CD4-positive, CD25-positive, alpha-beta regulatory T cell (primary cell): ENCODE data around the gene LIMS2. TPM values are rescaled to one million over a fixed set of nuclear protein-coding genes. Genes with fewer than 3 reads are reported as not detected.
A peak's percentile ranks its signal among the peaks of the same experiment; 100 is the strongest.

Experiments used
- ATAC-seq, 2 donors: fragments of 150-1000 bp; cut with Tn5 transposase; one replicate each; pipeline ENCODE4 v1.10.0; 2021; ENCODE audit warnings: low read depth in 2 of 2, moderate number of reproducible peaks in 2 of 2, moderate library complexity in 1 of 2
- DNase-seq, 3 donors: peaks; one replicate each; pipeline versions ENCODE4 v3.0.0 to v3.0.0-alpha.2; 2012 to 2022; ENCODE audit warnings: mixed read lengths in 1 of 3
- H3K27ac ChIP-seq: one replicate; pipeline ENCODE4 v1.7.0; 2013; ENCODE audit warnings: mild to moderate bottlenecking, low read length; ENCODE audit not compliant: insufficient read depth, poor library complexity, severe bottlenecking
- H3K27me3 ChIP-seq: one replicate; pipeline ENCODE4 v1.7.0; 2013; ENCODE audit warnings: low read length; ENCODE audit not compliant: control insufficient read depth, insufficient read depth
- H3K36me3 ChIP-seq: one replicate; pipeline ENCODE4 v1.7.0; 2013; ENCODE audit warnings: mild to moderate bottlenecking, low read length, moderate library complexity; ENCODE audit not compliant: control insufficient read depth, insufficient read depth
- H3K4me1 ChIP-seq: 2 replicates; pipeline ENCODE4 v1.7.0; 2013; ENCODE audit warnings: mild to moderate bottlenecking, low read length; ENCODE audit not compliant: insufficient read depth, control insufficient read depth, poor library complexity, severe bottlenecking
- H3K4me3 ChIP-seq: one replicate; pipeline ENCODE4 v1.7.0; 2013; ENCODE audit warnings: low read depth, mild to moderate bottlenecking, low read length, moderate library complexity
- H3K9me3 ChIP-seq, 2 experiments: 1 replicate in 1 of 2; 2 replicates in 1 of 2; pipeline ENCODE4 v1.7.0; 2013; ENCODE audit warnings: low read length in 2 of 2, mild to moderate bottlenecking in 1 of 2, moderate library complexity in 1 of 2; ENCODE audit not compliant: control insufficient read depth in 2 of 2
- H3K27ac Mint-ChIP-seq, 3 donors: one replicate each; pipeline ENCODE4 v1.8.0; 2020 to 2022; ENCODE audit warnings: mild to moderate bottlenecking in 3 of 3, mixed read lengths in 3 of 3, moderate library complexity in 2 of 3
- H3K27me3 Mint-ChIP-seq: one replicate; pipeline ENCODE4 v1.8.0; 2022; ENCODE audit warnings: mild to moderate bottlenecking, mixed read lengths
- H3K36me3 Mint-ChIP-seq: one replicate; pipeline ENCODE4 v1.8.0; 2020; ENCODE audit warnings: mixed read lengths
- H3K4me1 Mint-ChIP-seq, 4 donors: one replicate each; pipeline ENCODE4 v1.8.0; 2020 to 2022; ENCODE audit warnings: mixed read lengths in 4 of 4, mild to moderate bottlenecking in 1 of 4
- H3K4me3 Mint-ChIP-seq, 4 donors: one replicate each; pipeline ENCODE4 v1.8.0; 2020 to 2022; ENCODE audit warnings: mild to moderate bottlenecking in 4 of 4, mixed read lengths in 4 of 4, moderate library complexity in 3 of 4
- H3K9me3 Mint-ChIP-seq, 7 donors: one replicate each; pipeline ENCODE4 v1.8.0; 2020 to 2022; ENCODE audit warnings: mixed read lengths in 7 of 7, mild to moderate bottlenecking in 3 of 7, moderate library complexity in 2 of 7
- polyA plus RNA-seq, 4 donors: library from polyadenylated mRNA; unstranded; fragments of 300-500 nt; fragmentation: Illumina TruSeq; gene quantifications; one replicate each; pipeline ENCODE4 v1.2.3, GENCODE V29; 2021
- total RNA-seq: library from RNA; stranded (reverse); gene quantifications from one replicate; pipeline ENCODE4 v1.2.3, GENCODE V29; 2022

LIMS2 gene
- total and polyA plus RNA-seq, 5 donors from 2014 or later = 10.8 to 23.8 (median 15.4) TPM

- Histone ChIP-seq H3K36me3 (no peaks in the 10 kb centered on the region), H3K4me3 (no peak overlapping the region), H3K27me3 (no peaks in the 10 kb centered on the region), H3K4me1 (no peaks in the 10 kb centered on the region), H3K27ac (no peak overlapping the region), H3K9me3 (peaks cover 0 to 4% of the 10 kb centered on the region in 2 experiments)
- no peak overlapping the region for H3K27ac Mint-ChIP-seq
- H3K4me1 Mint-ChIP-seq = peaks cover 0 to 7% (median 5%) of the 10 kb centered on the region in 4 donors
- ATAC-seq (no peak), DNase-seq (no peak)
- H3K4me3 Mint-ChIP-seq = no peak overlapping the region
- H3K9me3 Mint-ChIP-seq = peaks cover 0 to 12% (median 5%) of the 10 kb centered on the region in 7 donors
- H3K36me3 Mint-ChIP-seq = peaks cover 7% of the 10 kb centered on the region
- peaks cover 28% of the 10 kb centered on the region for H3K27me3 Mint-ChIP-seq
These were observed 59.7 kb downstream of the LIMS2 start for GRCh38 chr2:127615511-127616166.

DNA sequence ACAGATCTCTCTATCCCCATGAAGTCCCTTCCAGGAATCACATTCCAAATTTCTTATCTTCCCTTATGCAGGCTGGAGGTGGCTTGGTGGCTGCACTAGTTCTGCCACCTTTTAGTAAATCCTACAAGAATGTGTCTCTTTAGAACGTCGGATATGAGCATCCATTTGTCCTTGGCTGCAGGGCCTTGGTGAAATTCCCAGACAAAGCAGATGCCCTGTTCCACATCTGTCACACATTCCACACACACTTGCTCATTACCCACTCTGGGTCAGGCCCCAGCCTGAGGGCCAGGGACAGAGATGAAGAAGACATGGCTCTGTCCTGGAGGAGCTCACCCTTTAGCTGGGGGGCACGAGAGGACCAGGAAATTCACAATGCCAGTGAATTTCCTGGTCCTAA lies 60.6 kb downstream of the LIMS2 start:
- Mint-ChIP-seq H3K9me3 (peaks cover 0 to 12% (median 5%) of the 10 kb centered on the region in 7 donors), H3K27ac (peak overlapping the region in 1 of 3 donors; percentile 18), H3K36me3 (peaks cover 7% of the 10 kb centered on the region), H3K4me1 (peaks cover 0 to 7% (median 5%) of the 10 kb centered on the region in 4 donors), H3K27me3 (peaks cover 28% of the 10 kb centered on the region), H3K4me3 (no peak overlapping the region)
- Histone ChIP-seq H3K27me3 (no peaks in the 10 kb centered on the region), H3K9me3 (peaks cover 0 to 4% of the 10 kb centered on the region in 2 experiments), H3K4me1 (no peaks in the 10 kb centered on the region), H3K4me3 (no peak overlapping the region), H3K27ac (no peak overlapping the region), H3K36me3 (no peaks in the 10 kb centered on the region)
- no peak for ATAC-seq
- no peak for DNase-seq

- Mint-ChIP-seq H3K36me3 (peaks cover 7% of the 10 kb centered on the region), H3K4me1 (peaks cover 0 to 7% (median 5%) of the 10 kb centered on the region in 4 donors), H3K9me3 (peaks cover 0 to 12% (median 5%) of the 10 kb centered on the region in 7 donors), H3K27ac (no peak overlapping the region), H3K27me3 (peaks cover 28% of the 10 kb centered on the region), H3K4me3 (no peak overlapping the region)
- ATAC-seq = no peak
- H3K27me3 ChIP-seq = no peaks in the 10 kb centered on the region
- H3K4me3 ChIP-seq = no peak overlapping the region
- no peaks in the 10 kb centered on the region for H3K4me1 ChIP-seq
- H3K9me3 ChIP-seq = peaks cover 0 to 4% of the 10 kb centered on the region in 2 experiments
- H3K27ac ChIP-seq = no peak overlapping the region
- H3K36me3 ChIP-seq = no peaks in the 10 kb centered on the region
- DNase-seq = no peak
These were observed 61.1 kb downstream of the LIMS2 start for GRCh38 chr2:127614246-127614645.

- H3K4me1 Mint-ChIP-seq = peaks cover 0 to 7% (median 3%) of the 10 kb centered on the region in 4 donors
- H3K27ac Mint-ChIP-seq = no peak overlapping the region
- ATAC-seq (no peak), DNase-seq (no peak)
- Histone ChIP-seq H3K36me3 (no peaks in the 10 kb centered on the region), H3K9me3 (peaks cover 0 to 4% of the 10 kb centered on the region in 2 experiments), H3K27me3 (no peaks in the 10 kb centered on the region), H3K4me1 (no peaks in the 10 kb centered on the region), H3K27ac (no peak overlapping the region), H3K4me3 (no peak overlapping the region)
- H3K4me3 Mint-ChIP-seq = no peak overlapping the region
- H3K36me3 Mint-ChIP-seq = peaks cover 4% of the 10 kb centered on the region
- peaks cover 28% of the 10 kb centered on the region for H3K27me3 Mint-ChIP-seq
- peaks cover 0 to 12% (median 5%) of the 10 kb centered on the region in 7 donors for H3K9me3 Mint-ChIP-seq
These were observed 63.1 kb downstream of the LIMS2 start for GRCh38 chr2:127612111-127612822.

GRCh38 chr2:127611076-127611925 lies 64.0 kb downstream of the LIMS2 start:
- Mint-ChIP-seq H3K27ac (no peak overlapping the region), H3K9me3 (peaks cover 0 to 12% (median 5%) of the 10 kb centered on the region in 7 donors), H3K36me3 (peaks cover 4% of the 10 kb centered on the region), H3K4me1 (peaks cover 0 to 5% (median 3%) of the 10 kb centered on the region in 4 donors), H3K4me3 (no peak overlapping the region), H3K27me3 (peaks cover 18% of the 10 kb centered on the region)
- ATAC-seq = no peak
- H3K4me1 ChIP-seq = no peaks in the 10 kb centered on the region
- H3K27ac ChIP-seq = no peak overlapping the region
- no peaks in the 10 kb centered on the region for H3K27me3 ChIP-seq
- no peak for DNase-seq
- no peaks in the 10 kb centered on the region for H3K36me3 ChIP-seq
- peaks cover 0 to 4% of the 10 kb centered on the region in 2 experiments for H3K9me3 ChIP-seq
- no peak overlapping the region for H3K4me3 ChIP-seq

GRCh38 chr2:127610561-127610960 lies 64.8 kb downstream of the LIMS2 start:
- no peak overlapping the region for H3K4me3 Mint-ChIP-seq
- peaks cover 0 to 2% (median 0%) of the 10 kb centered on the region in 4 donors for H3K4me1 Mint-ChIP-seq
- no peak overlapping the region for H3K4me3 ChIP-seq
- H3K4me1 ChIP-seq = no peaks in the 10 kb centered on the region
- H3K9me3 Mint-ChIP-seq = peaks cover 0 to 12% (median 5%) of the 10 kb centered on the region in 7 donors
- peaks cover 13% of the 10 kb centered on the region for H3K27me3 Mint-ChIP-seq
- peaks cover 0 to 4% of the 10 kb centered on the region in 2 experiments for H3K9me3 ChIP-seq
- no peak for DNase-seq
- ATAC-seq = no peak
- peaks cover 4% of the 10 kb centered on the region for H3K36me3 Mint-ChIP-seq
- no peak overlapping the region for H3K27ac Mint-ChIP-seq
- H3K36me3 ChIP-seq = no peaks in the 10 kb centered on the region
- no peak overlapping the region for H3K27ac ChIP-seq
- H3K27me3 ChIP-seq = no peaks in the 10 kb centered on the region

GRCh38 chr2:127609818-127610217 lies 65.5 kb downstream of the LIMS2 start:
- no peak for ATAC-seq
- Mint-ChIP-seq H3K4me1 (no peaks in the 10 kb centered on the region), H3K27ac (no peak overlapping the region)

More at GRCh38 chr2:127609818-127610217, 65.5 kb downstream of the LIMS2 start:
- Histone ChIP-seq H3K27ac (no peak overlapping the region), H3K4me3 (no peak overlapping the region), H3K27me3 (no peaks in the 10 kb centered on the region), H3K4me1 (no peaks in the 10 kb centered on the region), H3K36me3 (no peaks in the 10 kb centered on the region), H3K9me3 (peaks cover 0 to 4% of the 10 kb centered on the region in 2 experiments)
- H3K4me3 Mint-ChIP-seq = no peak overlapping the region
- peaks cover 4% of the 10 kb centered on the region for H3K36me3 Mint-ChIP-seq
- peaks cover 0 to 12% (median 5%) of the 10 kb centered on the region in 7 donors for H3K9me3 Mint-ChIP-seq
- H3K27me3 Mint-ChIP-seq = peaks cover 13% of the 10 kb centered on the region
- DNase-seq = no peak
